NCI-H1694 (cell line): ENCODE data around the gene COPS7B.

Experiments used
- DNase-seq: peaks from one replicate; lab custom pipeline; 2025; lab: John Stamatoyannopoulos, UW

Gene COPS7B

GRCh38 chr2:231785822-231786176 is 446 bp upstream of the COPS7B start:
- no peak for DNase-seq

- no peak for DNase-seq
These were observed 660 bp downstream of the COPS7B start for GRCh38 chr2:231786917-231787292.

GRCh38 chr2:231791107-231791506 is 4.9 kb downstream of the COPS7B start:
- DNase-seq, result no peak

GRCh38 chr2:231794383-231794782 is 8.1 kb downstream of the COPS7B start:
- DNase-seq, result no peak

GRCh38 chr2:231795525-231796327 is 9.5 kb downstream of the COPS7B start:
- peak; percentile 43 for DNase-seq

GRCh38 chr2:231800493-231801091 is 14.3 kb downstream of the COPS7B start:
- peak; percentile 24 for DNase-seq

- no peak for DNase-seq
These were observed 17.4 kb downstream of the COPS7B start for GRCh38 chr2:231803501-231804138.

GRCh38 chr2:231807020-231807419 is 20.8 kb downstream of the COPS7B start:
- no peak for DNase-seq

GRCh38 chr2:231810905-231811304 is 24.7 kb downstream of the COPS7B start:
- DNase-seq, result no peak

- DNase-seq, result no peak
These were observed 30.2 kb downstream of the COPS7B start for GRCh38 chr2:231816327-231817026.

GRCh38 chr2:231819447-231820042 is 33.3 kb downstream of the COPS7B start:
- DNase-seq, result no peak

GRCh38 chr2:231820786-231821303 is 34.6 kb downstream of the COPS7B start:
- no peak for DNase-seq

- DNase-seq, result no peak
These were observed 35.7 kb downstream of the COPS7B start for GRCh38 chr2:231821908-231822307.

- no peak for DNase-seq
These were observed 66.9 kb downstream of the COPS7B start for GRCh38 chr2:231853105-231853504.

GRCh38 chr2:231854616-231855125 is 68.4 kb downstream of the COPS7B start:
- no peak for DNase-seq

- no peak for DNase-seq
These were observed 70.7 kb downstream of the COPS7B start for GRCh38 chr2:231856959-231857358.
